GM12878 (cell line): ENCODE data around the gene RDH5. TPM values are rescaled to one million over a fixed set of nuclear protein-coding genes. Genes with fewer than 3 reads are reported as not detected.

Source experiments
- ATAC-seq: fragments of 200-7000 bp; cut with Tn5 transposase; 3 replicates; pipeline ENCODE4 v1.9.1; 2020; ENCODE audit warnings: mild to moderate bottlenecking, moderate library complexity
- BruUV-seq: library from RNA; stranded (reverse); fragments of 400-500 nt; replicated peaks from 2 replicates; lab custom pipeline; 2021; lab: Mats Ljungman, UMichigan
- CTCF ChIA-PET: fragments of 300-600 bp; sonication (Branson Sonifier 250); formaldehyde crosslinking; extraction: SDS; loops from one replicate; lab custom pipeline; 2021; ENCODE audit warnings: inconsistent platforms; lab: Yijun Ruan, JAX
- POLR2A ChIA-PET: fragments of 350-600 bp; formaldehyde crosslinking; extraction: SDS; loops from one replicate; lab custom pipeline; 2021; ENCODE audit warnings: inconsistent platforms; lab: Charles Lee
- RAD21 ChIA-PET: fragments of 300-600 bp; sonication (Branson Sonifier 250); formaldehyde crosslinking; loops from one replicate; lab custom pipeline; 2023; ENCODE audit warnings: antibody characterized with exemption; ENCODE audit not compliant: unreplicated experiment; lab: Charles Lee
- SMC1A ChIA-PET: fragments of 300-600 bp; sonication (Branson Sonifier 250); formaldehyde crosslinking; loops from one replicate; lab custom pipeline; 2023; ENCODE audit not compliant: unreplicated experiment, uncharacterized antibody; lab: Charles Lee
- DNase-seq: peaks from one replicate; pipeline ENCODE4 v3.0.0-alpha.2; 2011; ENCODE audit warnings: low read depth, low spot score
- FAIRE-seq: peaks from 3 replicates; lab custom pipeline; 2011; peaks lifted over from hg19 to GRCh38; lab: Jason Lieb, UNC
- H2AFZ ChIP-seq: 2 replicates; pipeline ENCODE4 v1.6.0; 2011; ENCODE audit warnings: low read depth, low read length, control low read depth; ENCODE audit not compliant: control insufficient read depth
- H3K27ac ChIP-seq: 2 replicates; pipeline ENCODE4 v1.5.1; 2011; ENCODE audit warnings: control low read depth; ENCODE audit not compliant: control insufficient read depth, insufficient read depth
- H3K27me3 ChIP-seq, 2 experiments: replicated peaks in 1 of 2; 2 replicates each; pipeline versions ENCODE4 v1.6.0 to v1.6.1; 2011; ENCODE audit warnings: low read length in 1 of 2; ENCODE audit not compliant: control insufficient read depth in 2 of 2, insufficient read depth in 2 of 2
- H3K36me3 ChIP-seq, 2 experiments: 2 replicates each; pipeline ENCODE4 v1.5.1; 2011; ENCODE audit warnings: low read length in 1 of 2; ENCODE audit not compliant: control insufficient read depth in 2 of 2, insufficient read depth in 2 of 2
- H3K4me1 ChIP-seq: 2 replicates; pipeline ENCODE4 v1.6.1; 2011; ENCODE audit warnings: mild to moderate bottlenecking, low read length, moderate library complexity, mixed read lengths; ENCODE audit not compliant: control insufficient read depth, insufficient read depth
- H3K4me2 ChIP-seq: 2 replicates; pipeline ENCODE4 v1.6.0; 2011; ENCODE audit warnings: control low read depth; ENCODE audit not compliant: control insufficient read depth, insufficient read depth
- H3K4me3 ChIP-seq: fragments of 200-600 bp; sonication (generic); 2 replicates; pipeline ENCODE4 v1.5.1; 2016
- H3K79me2 ChIP-seq: 2 replicates; pipeline ENCODE4 v1.6.0; 2011; ENCODE audit warnings: low read length; ENCODE audit not compliant: control insufficient read depth, insufficient read depth
- H3K9ac ChIP-seq: 2 replicates; pipeline ENCODE4 v1.8.0; 2011; ENCODE audit warnings: low read length, control low read depth, mixed read lengths; ENCODE audit not compliant: control insufficient read depth, insufficient read depth
- H3K9me3 ChIP-seq: replicated peaks from 3 replicates; pipeline ENCODE4 v1.5.1; 2011; ENCODE audit warnings: mild to moderate bottlenecking, low read length; ENCODE audit not compliant: control insufficient read depth, insufficient read depth
- H4K20me1 ChIP-seq: 2 replicates; pipeline ENCODE4 v1.6.0; 2011; ENCODE audit not compliant: control insufficient read depth, insufficient read depth
- BACH1 ChIP-seq: fragments of 450-650 bp; IDR thresholded peaks from 2 replicates; pipeline ENCODE4 v1.6.1; 2017; ENCODE audit warnings: mild to moderate bottlenecking, borderline replicate concordance
- CEBPB ChIP-seq, 2 experiments: fragments of 150-350 bp in 1 of 2; IDR thresholded peaks; 2 replicates each; pipeline ENCODE4 v1.6.1; 2012 to 2014; ENCODE audit warnings: low read depth in 2 of 2, low read length in 2 of 2, borderline replicate concordance in 1 of 2, inconsistent platforms in 1 of 2
- CHD4 ChIP-seq: fragments of 200-600 bp; sonication (generic); IDR thresholded peaks from 2 replicates; pipeline ENCODE4 v1.6.1; 2016; ENCODE audit warnings: mild to moderate bottlenecking
- EED ChIP-seq: sonication (generic); IDR thresholded peaks from 2 replicates; pipeline ENCODE4 v1.6.1; 2016; ENCODE audit warnings: antibody characterized with exemption, low read depth
- ESRRA ChIP-seq: IDR thresholded peaks from 2 replicates; pipeline ENCODE4 v1.6.1; 2012; ENCODE audit warnings: mild to moderate bottlenecking, low read length, improper control_type of control experiment
- IKZF1 ChIP-seq: fragments of 450-650 bp; conservative IDR thresholded peaks from 2 replicates; pipeline ENCODE4 v1.6.1; 2017; ENCODE audit warnings: antibody characterized with exemption, mild to moderate bottlenecking
- IRF5 ChIP-seq: fragments of 450-650 bp; IDR thresholded peaks from 2 replicates; pipeline ENCODE4 v1.6.1; 2017; ENCODE audit warnings: borderline replicate concordance
- MYB ChIP-seq: fragments of 150-350 bp; IDR thresholded peaks from 2 replicates; pipeline ENCODE4 v1.6.1; 2014; ENCODE audit warnings: mild to moderate bottlenecking, low read depth, low read length, borderline replicate concordance
- MYC ChIP-seq: IDR thresholded peaks from 2 replicates; pipeline ENCODE4 v1.6.1; 2011; ENCODE audit warnings: mild to moderate bottlenecking, low read length, moderate library complexity, inconsistent platforms; ENCODE audit not compliant: insufficient read depth, insufficient replicate concordance, insufficient read length, severe bottlenecking
- NRF1 ChIP-seq: conservative IDR thresholded peaks from 2 replicates; pipeline ENCODE4 v1.6.1; 2011; ENCODE audit warnings: mild to moderate bottlenecking, low read depth, low read length, improper control_type of control experiment
- POU2F2 ChIP-seq: IDR thresholded peaks from 3 replicates; pipeline ENCODE4 v1.6.1; 2011; ENCODE audit warnings: low read depth, mild to moderate bottlenecking, low read length, borderline replicate concordance
- PRDM15 ChIP-seq: fragments of 450-650 bp; formaldehyde crosslinking; IDR thresholded peaks from 2 replicates; pipeline ENCODE4 v1.4.0; 2020; ENCODE audit warnings: mild to moderate bottlenecking, moderate library complexity
- SREBF1 ChIP-seq: IDR thresholded peaks from 2 replicates; pipeline ENCODE4 v1.6.1; 2012; ENCODE audit warnings: mild to moderate bottlenecking, low read length
- ZBTB40 ChIP-seq: fragments of 450-650 bp; IDR thresholded peaks from 2 replicates; pipeline ENCODE4 v1.6.1; 2016; ENCODE audit warnings: mild to moderate bottlenecking, moderate library complexity, borderline replicate concordance
- WGBS: methylation state at CpG from one replicate; pipeline ENCODE4 v1.1.6; 2016; ENCODE audit warnings: low lambda C conversion rate; ENCODE audit not compliant: insufficient replicate concordance, insufficient coverage; ENCODE audit errors: missing lambda C conversion rate; 5-methylcytosine and 5-hydroxymethylcytosine counted together
- in situ Hi-C: fragments of 300-500 bp; cut with MboI; formaldehyde crosslinking; loops from 9 replicates; pipeline ENCODE4 v1.14.3; 2018; ENCODE audit warnings: mixed read lengths
- intact Hi-C: fragments of 100-400 bp; cut with micrococcal nuclease; formaldehyde crosslinking; loops from one replicate; pipeline ENCODE4 v1.14.2; 2022; ENCODE audit not compliant: unreplicated experiment
- polyA plus RNA-seq, 11 experiments: library from polyadenylated mRNA; depleted of rRNA in 4 of 11; unstranded in 6 of 11; stranded (reverse) in 5 of 11; fragments of >200 nt; fragmentation: Nextera tagmentation in 4 of 11; fragmentation: Illumina TruSeq in 1 of 11; extraction: Ambion mirVana in 4 of 11; extraction: Trizol in 1 of 11; gene quantifications; 1 replicate in 1 of 11; 2 replicates in 10 of 11; pipeline versions ENCODE4 v1.2.1 to v1.2.3, GENCODE V29; 2011 to 2016; ENCODE audit warnings: inconsistent platforms in 2 of 11, missing spikeins in 2 of 11, low read depth in 1 of 11
- total RNA-seq, 4 experiments: library from RNA; depleted of rRNA in 3 of 4; stranded (reverse); fragments of >200 nt in 3 of 4; fragmentation: Illumina TruSeq in 1 of 4; extraction: Trizol in 1 of 4; gene quantifications; 2 replicates each; pipeline versions ENCODE4 v1.2.1 to v1.2.3, GENCODE V29; 2013 to 2021

Gene RDH5
- total and polyA plus RNA-seq, 10 of the 15 experiments (the other 5 are each of a cell fraction or from before 2014, with no cell fraction given): 2.6 to 11.6 (median 7.3) TPM

GRCh38 chr12:55762646-55763045 is 42.5 kb downstream of the RDH5 start (continued):
- TF ChIP-seq SREBF1 (no peak), NRF1 (no peak), BACH1 (no peak), POU2F2 (no peak), MYB (no peak), MYC (no peak)

GRCh38 chr12:55765736-55766290 is 45.6 kb downstream of the RDH5 start:
- BruUV-seq: TSS peak; percentile 9
- no peak for ATAC-seq
- Histone ChIP-seq H3K9ac (no peak overlapping the region), H3K36me3 (peaks cover 0 to 8% of the 10 kb centered on the region in 2 experiments; a peak in 3 of 4 replicates), H3K27me3 (no peaks in the 10 kb centered on the region), H3K4me3 (no peak overlapping the region), H3K4me2 (no peak overlapping the region), H3K79me2 (no peaks in the 10 kb centered on the region; the same call in 1 of the 2 replicates), H2AFZ (no peak overlapping the region), H3K9me3 (no peaks in the 10 kb centered on the region), H3K4me1 (no peaks in the 10 kb centered on the region), H3K27ac (no peak overlapping the region), H4K20me1 (no peaks in the 10 kb centered on the region)
- RAD21 ChIA-PET: interaction anchor here (0.7 kb wide), 1 partner anchor 21 kb away, joined by 3 read pairs; no protein-coding TSS in a partner anchor
- intact Hi-C loops (no loop called here), in situ Hi-C loops (no loop called here)
- WGBS: 97% methylated on average over 5 of the region's 5 CpGs
- SMC1A ChIA-PET: interaction anchor here (0.6 to 2.2 kb wide), 2 partner anchors 14 to 65 kb away, joined by 3 to 6 read pairs; no protein-coding TSS in a partner anchor
- FAIRE-seq: no peak
- CTCF ChIA-PET: interaction anchor here (1.2 kb wide), 1 partner anchor 10 kb away, joined by 3 read pairs; no protein-coding TSS in a partner anchor
- no peak for DNase-seq
- POLR2A ChIA-PET: no interaction called here
- no peak for TF ChIP-seq IRF5
- TF ChIP-seq PRDM15 (CRISPR knock-in tag): no peak
- TF ChIP-seq ESRRA: no peak
- no peak for TF ChIP-seq ZBTB40
- no peak for TF ChIP-seq CHD4
- no peak for TF ChIP-seq CEBPB (IDR thresholded peaks at IDR 0.05; ENCODE audit: borderline replicate concordance in 1 of 2, low read depth in 2 of 2, low read length in 2 of 2)
- no peak for TF ChIP-seq EED
- TF ChIP-seq IKZF1: no peak
